Lung (tissue), 12 donors: ENCODE data around the gene CD93. TPM values are rescaled to one million over a fixed set of nuclear protein-coding genes. Genes with fewer than 3 reads are reported as not detected.

Source experiments
- ATAC-seq: fragments of 200-7000 bp; cut with Tn5 transposase; one replicate; pipeline ENCODE4 v1.9.1; 2020; ENCODE audit warnings: moderate number of reproducible peaks; ENCODE audit not compliant: insufficient read depth, low FRiP score
- DNase-seq, 3 donors: peaks; one replicate each; pipeline ENCODE4 v3.0.0-alpha.2; 2013 to 2017
- H3K27ac ChIP-seq, 2 donors: one replicate each; pipeline ENCODE4 v1.5.1; 2013; ENCODE audit warnings: mild to moderate bottlenecking in 2 of 2, moderate library complexity in 2 of 2, control low read depth in 1 of 2, inconsistent platforms in 1 of 2, low read depth in 1 of 2, low read length in 1 of 2
- H3K27me3 ChIP-seq, 3 donors: one replicate each; pipeline ENCODE4 v1.5.1; 2013; ENCODE audit warnings: low read length in 2 of 3; ENCODE audit not compliant: control insufficient read depth in 3 of 3, insufficient read depth in 3 of 3
- H3K36me3 ChIP-seq, 4 donors: one replicate each; pipeline ENCODE4 v1.5.1; 2013; ENCODE audit warnings: low read length in 4 of 4, mild to moderate bottlenecking in 1 of 4, moderate library complexity in 1 of 4; ENCODE audit not compliant: control insufficient read depth in 4 of 4, insufficient read depth in 4 of 4
- H3K4me1 ChIP-seq, 5 donors: one replicate each; pipeline ENCODE4 v1.5.1; 2013; ENCODE audit warnings: low read length in 5 of 5, mild to moderate bottlenecking in 2 of 5, moderate library complexity in 1 of 5; ENCODE audit not compliant: control insufficient read depth in 5 of 5, insufficient read depth in 5 of 5
- H3K4me3 ChIP-seq: one replicate; pipeline ENCODE4 v1.5.1; 2013; ENCODE audit warnings: mild to moderate bottlenecking, control low read depth, moderate library complexity
- H3K9ac ChIP-seq, 2 donors: one replicate each; pipeline ENCODE4 v1.5.1; 2013; ENCODE audit warnings: low read length in 2 of 2, control low read depth in 1 of 2; ENCODE audit not compliant: insufficient read depth in 1 of 2
- H3K9me3 ChIP-seq, 4 donors: one replicate each; pipeline ENCODE4 v1.5.1; 2013; ENCODE audit warnings: low read length in 3 of 4, mild to moderate bottlenecking in 1 of 4, moderate library complexity in 1 of 4; ENCODE audit not compliant: control insufficient read depth in 4 of 4, insufficient read depth in 3 of 4
- CTCF ChIP-seq: IDR thresholded peaks from 2 replicates; pipeline ENCODE4 v1.5.1; 2012; ENCODE audit warnings: mild to moderate bottlenecking; ENCODE audit errors: control extremely low read depth, extremely low read depth
- WGBS, 2 donors: extraction: QIAGEN DNeasy Blood & Tissue Kit; methylation state at CpG; one replicate each; pipeline ENCODE4 v1.1.7; 2013; 5-methylcytosine and 5-hydroxymethylcytosine counted together
- polyA plus RNA-seq, 2 donors: library from polyadenylated mRNA; stranded (reverse); fragments of 200-250 nt; gene quantifications; one replicate each; pipeline ENCODE4 v1.2.1, GENCODE V29; 2013
- total RNA-seq, 2 donors: library from RNA; depleted of rRNA in 1 of 2; stranded (reverse); fragments of >200 nt in 1 of 2; gene quantifications; one replicate each; pipeline ENCODE4 v1.2.1, GENCODE V29; 2014 to 2021
- donor health status: control.
- donor health status: control.
- donor health status: Bipolar disorder and iron deficiency.
- donor health status: healthy.
- donor health status: DM: yes; HTN: yes; CAD: no.

The CD93 gene
- total and polyA plus RNA-seq, 4 donors = 17.9 to 239 (median 126) TPM

- Histone ChIP-seq H3K36me3 (no peaks in the 10 kb centered on the region), H3K4me1 (peaks cover 0 to 23% (median 0%) of the 10 kb centered on the region in 5 donors), H3K27me3 (no peaks in the 10 kb centered on the region), H3K9me3 (peaks cover 0 to 2% (median 0%) of the 10 kb centered on the region in 4 donors), H3K9ac (no peak overlapping the region), H3K4me3 (no peak overlapping the region), H3K27ac (no peak overlapping the region)
- TF ChIP-seq CTCF = no peak
- ATAC-seq (no peak), DNase-seq (no peak)
- WGBS, 2 donors = 92 to 96% methylated on average over 8 of the region's 8 CpGs
Observed at GRCh38 chr20:23117738-23118137, 31.6 kb upstream of the CD93 start.

DNA sequence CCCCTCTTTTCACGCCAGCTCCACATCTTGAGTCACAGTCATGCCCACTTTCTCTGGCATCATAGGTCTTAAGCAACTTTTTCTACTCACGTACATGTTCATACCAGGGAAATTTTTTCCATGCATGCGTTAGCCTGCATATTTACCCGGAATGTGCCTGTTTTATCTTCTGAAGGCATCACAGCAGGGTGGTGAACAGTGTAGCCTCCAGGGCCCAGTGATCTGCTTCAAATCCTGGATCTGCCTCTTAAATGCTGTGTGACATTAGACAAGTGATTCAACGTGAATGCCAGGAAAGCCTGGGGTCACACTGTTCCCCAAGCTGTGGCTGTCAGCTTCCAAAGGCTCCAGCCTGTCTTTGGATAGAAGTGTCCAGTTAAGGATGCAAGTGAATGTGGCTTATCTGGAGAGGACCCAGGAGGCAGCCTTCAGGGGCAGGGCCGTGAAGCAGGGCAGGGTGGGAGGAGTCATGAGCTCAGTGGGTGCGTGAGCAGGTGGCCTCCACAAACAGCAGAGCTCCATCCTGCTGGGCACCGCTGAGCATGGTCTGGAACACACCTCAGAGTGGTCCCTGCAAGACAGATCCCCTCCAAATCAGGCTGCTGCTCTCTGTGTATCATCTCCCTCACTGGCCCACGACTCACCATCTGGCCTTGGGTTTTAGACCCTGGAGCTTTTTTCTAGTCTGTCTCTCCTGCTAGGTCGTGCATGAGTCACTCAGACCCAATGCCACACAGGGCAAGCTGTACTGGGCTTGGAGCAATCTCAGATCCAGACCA is 30.4 kb upstream of the CD93 start:
- peaks cover 0 to 2% (median 0%) of the 10 kb centered on the region in 4 donors for H3K9me3 ChIP-seq
- H3K4me3 ChIP-seq = no peak overlapping the region
- peak overlapping the region in 1 of 2 donors; percentile 15 for H3K27ac ChIP-seq
- peaks cover 0 to 23% (median 0%) of the 10 kb centered on the region in 5 donors for H3K4me1 ChIP-seq
- H3K36me3 ChIP-seq = no peaks in the 10 kb centered on the region
- TF ChIP-seq CTCF = no peak
- WGBS, 2 donors = 71 to 72% methylated on average over 10 of the region's 10 CpGs
- no peaks in the 10 kb centered on the region for H3K27me3 ChIP-seq
- no peak for ATAC-seq
- DNase-seq = no peak
- no peak overlapping the region for H3K9ac ChIP-seq

DNA sequence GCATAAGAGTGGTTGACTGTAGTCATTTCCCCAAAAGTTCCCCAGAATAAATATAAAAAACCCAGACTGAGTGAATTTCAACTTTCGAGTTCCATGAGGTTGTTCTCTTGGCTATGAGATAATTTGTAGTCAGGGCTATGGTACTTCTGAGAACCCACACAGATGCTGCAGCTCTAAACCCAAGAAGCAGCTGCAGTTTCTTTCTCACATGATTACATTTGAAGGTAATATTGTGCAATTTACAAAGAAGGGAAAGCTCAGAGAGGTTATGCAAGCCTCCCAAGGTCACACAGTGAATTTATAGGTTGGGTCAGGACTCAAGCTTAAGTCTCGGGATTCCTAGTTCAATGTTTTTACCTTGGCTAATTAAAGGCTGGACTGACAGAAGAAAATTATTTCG is 29.7 kb upstream of the CD93 start:
- Histone ChIP-seq H3K27me3 (no peaks in the 10 kb centered on the region), H3K27ac (no peak overlapping the region), H3K4me3 (no peak overlapping the region), H3K9me3 (peaks cover 0 to 2% (median 0%) of the 10 kb centered on the region in 4 donors), H3K9ac (no peak overlapping the region), H3K4me1 (peaks cover 0 to 22% (median 0%) of the 10 kb centered on the region in 5 donors), H3K36me3 (no peaks in the 10 kb centered on the region)
- DNase-seq = no peak
- no peak for ATAC-seq
- 58 to 77% methylated on average over 3 of the region's 3 CpGs for WGBS, 2 donors
- no peak for TF ChIP-seq CTCF
